Activated CD4-positive, alpha-beta T cell treated with anti-CD3 and anti-CD28 coated beads for 1 hour (primary cell): Measurements from ENCODE around the gene CLCN7.
"Not testable (repeated sequence)": the region's sequence is repeated elsewhere in the genome, so short reads cannot be mapped to it uniquely, and the experiment has no call there.

Experiments
- DNase-seq: peaks from one replicate; pipeline ENCODE4 v3.0.0-alpha.2; 2020

The CLCN7 gene

GRCh38 chr16:1443980-1444729 lies 30.7 kb downstream of the CLCN7 start, which contains the start of gene CCDC154:
Gene CCDC154, minus strand, starts transcription at chr16:1444556. Its CDS starts 234 bp downstream, at chr16:1444322.
- no peak for DNase-seq

GRCh38 chr16:1443403-1443973 lies 31.3 kb downstream of the CLCN7 start:
- no peak for DNase-seq

GRCh38 chr16:1442697-1443096 lies 32.1 kb downstream of the CLCN7 start:
- no peak for DNase-seq

GRCh38 chr16:1441391-1441829 lies 33.4 kb downstream of the CLCN7 start:
- no peak for DNase-seq

GRCh38 chr16:1439699-1440074 lies 35.1 kb downstream of the CLCN7 start:
- not testable (repeated sequence) for DNase-seq

- no peak for DNase-seq
These were observed 35.6 kb downstream of the CLCN7 start for GRCh38 chr16:1439058-1439698.

- DNase-seq: no peak
These were observed 36.4 kb downstream of the CLCN7 start for GRCh38 chr16:1438229-1439057.

- no peak for DNase-seq
These were observed 37.2 kb downstream of the CLCN7 start for GRCh38 chr16:1437606-1438005.

- DNase-seq: no peak
These were observed 38.0 kb downstream of the CLCN7 start for GRCh38 chr16:1436731-1437355.

- DNase-seq: no peak
These were observed 38.7 kb downstream of the CLCN7 start for GRCh38 chr16:1435921-1436697.

GRCh38 chr16:1434644-1435592 lies 39.9 kb downstream of the CLCN7 start:
- DNase-seq: no peak

GRCh38 chr16:1433756-1434155 lies 41.1 kb downstream of the CLCN7 start:
- no peak for DNase-seq

- no peak for DNase-seq
These were observed 41.6 kb downstream of the CLCN7 start for GRCh38 chr16:1433263-1433560.

- no peak for DNase-seq
These were observed 42.2 kb downstream of the CLCN7 start for GRCh38 chr16:1432388-1433262.

GRCh38 chr16:1431497-1432270 lies 43.1 kb downstream of the CLCN7 start:
- no peak for DNase-seq

- no peak for DNase-seq
These were observed 43.9 kb downstream of the CLCN7 start, which contains the start of gene PERCC1 for GRCh38 chr16:1430759-1431496. Gene PERCC1, plus strand, starts transcription at chr16:1431078. Its CDS starts 1,516 bp downstream, at chr16:1432594.

GRCh38 chr16:1430214-1430758 lies 44.5 kb downstream of the CLCN7 start:
- no peak for DNase-seq

- no peak for DNase-seq
These were observed 45.2 kb downstream of the CLCN7 start for GRCh38 chr16:1429631-1430030.
